A549 (cell line): ENCODE results near the gene ABCC3.

Experiments used
- CTCF ChIP-seq: fragments of >200 bp; sonication (Bioruptor Twin); formaldehyde crosslinking; IDR thresholded peaks from 3 replicates; pipeline ENCODE4 v1.5.1; 2016
- EP300 ChIP-seq, 2 experiments: fragments of >200 bp; sonication (Bioruptor Twin); formaldehyde crosslinking; IDR thresholded peaks; 2 replicates in 1 of 2; 3 replicates in 1 of 2; pipeline ENCODE4 v1.6.1; 2016 to 2017
- JUN ChIP-seq, 2 experiments: fragments of >200 bp; sonication (Bioruptor Twin); formaldehyde crosslinking; IDR thresholded peaks; 2 replicates in 1 of 2; 3 replicates in 1 of 2; pipeline ENCODE4 v1.6.1; 2016 to 2017
- KDM5A ChIP-seq: fragments of 200-600 bp; sonication (generic); IDR thresholded peaks from 2 replicates; pipeline ENCODE4 v1.6.1; 2016; ENCODE audit warnings: antibody characterized with exemption, mild to moderate bottlenecking
- MAX ChIP-seq: IDR thresholded peaks from 2 replicates; pipeline ENCODE4 v1.6.1; 2012
- POLR2A ChIP-seq: IDR thresholded peaks from 2 replicates; pipeline ENCODE4 v1.6.1; 2012; ENCODE audit warnings: mild to moderate bottlenecking, low read length
- RCOR1 ChIP-seq: fragments of 150-350 bp; IDR thresholded peaks from 2 replicates; pipeline ENCODE4 v1.6.1; 2014; ENCODE audit warnings: antibody characterized with exemption, low read length, low read depth
- RNF2 ChIP-seq: fragments of 200-600 bp; sonication (generic); IDR thresholded peaks from 2 replicates; pipeline ENCODE4 v1.6.1; 2016; ENCODE audit warnings: low read depth, mild to moderate bottlenecking, antibody characterized with exemption, moderate library complexity, borderline replicate concordance
- ZNF302 ChIP-seq: fragments of 250-450 bp; sonication (Bioruptor Pico); IDR thresholded peaks from 2 replicates; pipeline ENCODE4 v1.9.0; 2021; ENCODE audit warnings: inconsistent platforms, mild to moderate bottlenecking, moderate library complexity

- no peak for TF ChIP-seq RCOR1
- no peak for TF ChIP-seq POLR2A
- TF ChIP-seq CTCF = no peak
- no peak for TF ChIP-seq JUN (IDR thresholded peaks at IDR 0.05)
- TF ChIP-seq RNF2 = no peak
- no peak for TF ChIP-seq ZNF302 (CRISPR knock-in tag)
- TF ChIP-seq KDM5A = no peak
- TF ChIP-seq MAX = no peak
- TF ChIP-seq EP300 (IDR thresholded peaks at IDR 0.05) = no peak
These were observed 75.3 kb downstream of the ABCC3 start for GRCh38 chr17:50710025-50710424.
